ENCODE measurements around the gene IL4I1. TPM values are rescaled to one million over a fixed set of nuclear protein-coding genes. Genes with fewer than 3 reads are reported as not detected.

The IL4I1 gene
- total and polyA plus RNA-seq, 2 of the 8 experiments (the other 6 are each of a cell fraction or from before 2014, with no cell fraction given), result 0.41 to 0.76 TPM

GRCh38 chr19:49887665-49888509, 8.8 kb downstream of the IL4I1 start (continued):
- TF ChIP-seq NANOG (IDR thresholded peaks at IDR 0.05; ENCODE audit: insufficient read depth, low read depth, low read length, poor library complexity, severe bottlenecking) (no peak), POLR2AphosphoS5 (IDR thresholded peaks at IDR 0.05; ENCODE audit: low read depth, low read length) (no peak)

Data from H1 (cell line).